ENCODE results near the gene TOB2. TPM values are rescaled to one million over a fixed set of nuclear protein-coding genes. Genes with fewer than 3 reads are reported as not detected.

The TOB2 gene
- total and polyA plus RNA-seq, 9 of the 15 experiments (the other 6 are each of a cell fraction or from before 2014, with no cell fraction given) = 3.3 to 20.5 (median 7.3) TPM

- Histone ChIP-seq H2AFZ (ENCODE audit: low read depth, low read length) (peak overlapping the region; percentile 78), H3K9me3 (replicated peaks; ENCODE audit: control insufficient read depth, insufficient read depth, low read depth, low read length) (no peaks in the 10 kb centered on the region), H3K27ac (ENCODE audit: extremely low read depth, low read depth, low read length) (no peak overlapping the region), H3K27me3 (ENCODE audit: control insufficient read depth in 2 of 2, insufficient read depth in 2 of 2, low read length in 2 of 2) (no peaks in the 10 kb centered on the region), H3K79me2 (ENCODE audit: control insufficient read depth, insufficient read depth, low read length) (no peaks in the 10 kb centered on the region), H3K4me2 (ENCODE audit: insufficient read depth, low read length) (peak overlapping the region; percentile 53), H3K4me3 (no peak overlapping the region), H3K36me3 (ENCODE audit: control insufficient read depth, insufficient read depth, low read length) (no peaks in the 10 kb centered on the region), H3K9ac (ENCODE audit: insufficient read depth in 1 of 2, low read depth in 2 of 2, low read length in 2 of 2) (peak overlapping the region in 1 of 2 experiments; percentile 50; a peak in 1 of 4 replicates), H4K20me1 (replicated peaks; ENCODE audit: control insufficient read depth, insufficient read depth, low read length) (no peaks in the 10 kb centered on the region), H3K9me1 (ENCODE audit: control insufficient read depth, insufficient read depth, low read length) (no peaks in the 10 kb centered on the region), H3K4me1 (replicated peaks in 1 of 2; ENCODE audit: control insufficient read depth in 2 of 2, insufficient read depth in 2 of 2, low read length in 2 of 2) (peaks cover 0 to 7% of the 10 kb centered on the region in 2 experiments; a peak in 3 of 5 replicates)
- ChIA-PET POLR2A (interaction anchor here (0.9 to 1.3 kb wide), 5 partner anchors 115 to 132 kb away, joined by 3 to 7 read pairs (median 3); no protein-coding TSS in a partner anchor), CTCF (ENCODE audit: low intra/inter-chr PET ratio) (interaction anchor here (0.8 to 2.0 kb wide), 3 partner anchors 114 to 125 kb away, joined by 3 to 11 read pairs (median 10); no protein-coding TSS in a partner anchor)
- intact Hi-C loops (cut with micrococcal nuclease) = loop anchor here (2.0 kb wide), 1 partner anchor 123 kb away; no protein-coding TSS in a partner anchor
- WGBS (ENCODE audit: insufficient coverage, low coverage, missing lambda C conversion rate) = 5% methylated on average over 15 of the region's 18 CpGs
- BruUV-seq (replicated peaks) = no TSS peak
- DNase-seq (ENCODE audit: extremely low read depth in 1 of 4, low spot score in 3 of 4) (peak; percentile 86 to 89 (median 86)), ATAC-seq (peak; percentile 100), FAIRE-seq (peak; percentile 93)
- in situ Hi-C loops (cut with MboI) = loop anchor here (5.0 kb wide), 1 partner anchor 124 kb away; no protein-coding TSS in a partner anchor
- TF ChIP-seq HDAC8 (tag; IDR thresholded peaks at IDR 0.05) = no peak
- no peak for TF ChIP-seq ZNF431 (CRISPR knock-in tag; IDR thresholded peaks at IDR 0.05)
- TF ChIP-seq PCBP2 (IDR thresholded peaks at IDR 0.05; ENCODE audit: low read depth, low read length, poor library complexity, severe bottlenecking) = no peak
- TF ChIP-seq CBX1 (IDR thresholded peaks at IDR 0.05; ENCODE audit: low read depth) = no peak
- 0 out of 2 replicates have a peak, but pooled peaks have one; percentile 13 for TF ChIP-seq ZNF263 (CRISPR knock-in tag; IDR thresholded peaks at IDR 0.05; ENCODE audit: borderline replicate concordance)
- TF ChIP-seq HCFC1 (IDR thresholded peaks at IDR 0.05; ENCODE audit: low read depth, low read length) = peak; percentile 27; the same call in 1 of the 2 replicates
- TF ChIP-seq YBX1 (IDR thresholded peaks at IDR 0.05) = no peak
- no peak for TF ChIP-seq ZNF41 (CRISPR knock-in tag; conservative IDR thresholded peaks at IDR 0.05)
- peak; percentile 38 to 62; a peak in 2 of 4 replicates for TF ChIP-seq MAZ (CRISPR knock-in tag; conservative IDR thresholded peaks at IDR 0.05 in 1 of 2, IDR thresholded peaks at IDR 0.05 in 1 of 2)
- TF ChIP-seq FOXJ3 (CRISPR knock-in tag; IDR thresholded peaks at IDR 0.05) = no peak
- TF ChIP-seq THRAP3 (IDR thresholded peaks at IDR 0.05; ENCODE audit: borderline replicate concordance) = no peak
- TF ChIP-seq, protein P1, sequence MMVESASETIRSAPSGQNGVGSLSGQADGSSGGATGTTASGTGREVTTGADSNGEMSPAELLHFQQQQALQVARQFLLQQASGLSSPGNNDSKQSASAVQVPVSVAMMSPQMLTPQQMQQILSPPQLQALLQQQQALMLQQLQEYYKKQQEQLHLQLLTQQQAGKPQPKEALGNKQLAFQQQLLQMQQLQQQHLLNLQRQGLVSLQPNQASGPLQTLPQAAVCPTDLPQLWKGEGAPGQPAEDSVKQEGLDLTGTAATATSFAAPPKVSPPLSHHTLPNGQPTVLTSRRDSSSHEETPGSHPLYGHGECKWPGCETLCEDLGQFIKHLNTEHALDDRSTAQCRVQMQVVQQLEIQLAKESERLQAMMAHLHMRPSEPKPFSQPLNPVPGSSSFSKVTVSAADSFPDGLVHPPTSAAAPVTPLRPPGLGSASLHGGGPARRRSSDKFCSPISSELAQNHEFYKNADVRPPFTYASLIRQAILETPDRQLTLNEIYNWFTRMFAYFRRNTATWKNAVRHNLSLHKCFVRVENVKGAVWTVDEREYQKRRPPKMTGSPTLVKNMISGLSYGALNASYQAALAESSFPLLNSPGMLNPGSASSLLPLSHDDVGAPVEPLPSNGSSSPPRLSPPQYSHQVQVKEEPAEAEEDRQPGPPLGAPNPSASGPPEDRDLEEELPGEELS (CRISPR knock-in tag; IDR thresholded peaks at IDR 0.05; ENCODE audit: borderline replicate concordance) = no peak
- TF ChIP-seq ZNF589 (CRISPR knock-in tag; IDR thresholded peaks at IDR 0.05; ENCODE audit: low read depth) = no peak
- peak; percentile 68 for TF ChIP-seq MAFF (IDR thresholded peaks at IDR 0.05; ENCODE audit: low read length)
- TF ChIP-seq CEBPB (tag; IDR thresholded peaks at IDR 0.05) = no peak
- 0 out of 2 replicates have a peak, but pooled peaks have one; percentile 26 for TF ChIP-seq GTF2F1 (IDR thresholded peaks at IDR 0.05; ENCODE audit: low read depth, low read length)
- no peak for TF ChIP-seq SUPT5H (IDR thresholded peaks at IDR 0.05)
- TF ChIP-seq CREM (IDR thresholded peaks at IDR 0.05; ENCODE audit: low read depth) = peak; percentile 61
- TF ChIP-seq HMG20B (CRISPR knock-in tag; IDR thresholded peaks at IDR 0.05) = no peak
- 0 out of 2 replicates have a peak, but pooled peaks have one; percentile 12 for TF ChIP-seq SOX6 (IDR thresholded peaks at IDR 0.05)
- peak in 1 of 3 experiments; percentile 31 for TF ChIP-seq YY1 (IDR thresholded peaks at IDR 0.05; ENCODE audit: borderline replicate concordance in 1 of 3, control insufficient read depth in 1 of 3, extremely low read depth in 1 of 3, insufficient read depth in 3 of 3, insufficient read length in 1 of 3, insufficient replicate concordance in 2 of 3, low read depth in 1 of 3, low read length in 2 of 3)
Observed at GRCh38 chr22:41403532-41404318, 42.9 kb downstream of the TOB2 start.

All from K562 (cell line).